Measurements from ENCODE around the gene STAB2.

The STAB2 gene

GRCh38 chr12:103679421-103680170 lies 92.5 kb downstream of the STAB2 start:
- H3K27ac ChIP-seq: no peak overlapping the region
- no peak overlapping the region for H3K4me3 ChIP-seq

GRCh38 chr12:103680591-103681141 lies 93.6 kb downstream of the STAB2 start:
- no peak overlapping the region for H3K27ac ChIP-seq
- H3K4me3 ChIP-seq: no peak overlapping the region

- Histone ChIP-seq H3K4me3 (no peak overlapping the region), H3K27ac (no peak overlapping the region)
Observed at GRCh38 chr12:103686026-103686425, 99.0 kb downstream of the STAB2 start.

DNA sequence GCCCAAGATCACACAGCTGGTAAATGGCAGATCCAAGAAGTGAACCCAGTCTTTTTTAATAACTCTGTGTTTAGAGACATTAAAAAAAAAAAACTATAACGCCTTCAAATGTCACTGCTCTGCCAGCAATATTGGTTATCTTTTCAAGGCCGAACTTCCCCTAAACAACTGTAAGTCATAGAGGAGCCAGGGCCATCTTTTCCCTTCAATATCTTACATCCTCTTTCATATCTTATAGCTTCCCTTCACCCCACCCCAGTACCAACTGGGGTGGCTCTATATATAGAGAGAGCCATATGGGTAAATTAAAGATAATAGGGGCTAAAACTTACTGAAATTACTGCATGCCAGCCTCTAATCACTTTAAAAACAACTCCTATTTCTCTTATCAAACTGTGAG lies 100.2 kb downstream of the STAB2 start:
- no peak overlapping the region for H3K27ac ChIP-seq

GRCh38 chr12:103688376-103689063 lies 101.4 kb downstream of the STAB2 start:
- H3K27ac ChIP-seq: no peak overlapping the region
- no peak overlapping the region for H3K4me3 ChIP-seq

More for the DNA sequence above, 100.2 kb downstream of the STAB2 start:
- no peak overlapping the region for H3K4me3 ChIP-seq

DNA sequence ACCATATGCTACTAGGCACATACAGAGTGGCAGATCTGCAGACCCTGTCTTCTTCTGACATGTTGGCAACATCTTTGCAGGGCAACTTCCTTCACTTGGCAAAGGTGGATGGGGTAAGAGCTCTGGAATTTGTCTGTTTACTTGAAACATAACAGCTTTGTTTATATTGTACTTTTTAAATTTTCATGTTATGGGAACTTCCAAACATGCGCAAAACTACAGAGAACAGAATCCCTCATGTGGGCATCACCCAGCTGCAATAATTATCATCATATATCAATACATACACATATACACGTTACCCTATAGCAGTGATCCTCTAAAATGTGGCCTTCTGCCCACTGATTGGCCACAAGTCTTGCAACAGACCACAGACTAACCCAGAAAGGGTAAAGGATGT lies 103.4 kb downstream of the STAB2 start:
- H3K4me3 ChIP-seq: no peak overlapping the region
- no peak overlapping the region for H3K27ac ChIP-seq

GRCh38 chr12:103691063-103691462 lies 104.0 kb downstream of the STAB2 start:
- H3K27ac ChIP-seq: no peak overlapping the region
- H3K4me3 ChIP-seq: no peak overlapping the region

DNA sequence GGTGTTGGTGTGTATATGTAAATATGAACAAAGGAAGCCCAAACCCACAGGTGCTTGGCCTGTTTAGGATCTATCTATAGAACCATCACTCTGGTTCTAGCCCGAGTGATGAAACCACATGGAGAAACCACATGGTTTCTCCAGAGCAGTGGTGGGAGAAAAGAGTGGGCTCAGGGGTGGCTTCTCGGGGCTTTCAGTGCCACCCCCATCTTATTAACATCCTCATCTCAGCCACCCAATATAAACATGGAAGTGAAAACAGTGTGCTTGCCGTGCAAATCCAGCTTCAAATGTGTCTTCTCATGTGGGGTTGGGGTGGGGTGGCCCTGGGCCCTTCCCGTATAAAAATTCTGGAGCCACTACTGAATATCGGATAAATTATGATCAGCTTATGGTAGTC lies 109.0 kb downstream of the STAB2 start:
- Histone ChIP-seq H3K4me3 (no peak overlapping the region), H3K27ac (no peak overlapping the region)

GRCh38 chr12:103697971-103698751 lies 111.1 kb downstream of the STAB2 start:
- H3K27ac ChIP-seq: peak overlapping the region in 2 of 21 experiments; percentile 47 to 61
- no peak overlapping the region for H3K4me3 ChIP-seq

DNA sequence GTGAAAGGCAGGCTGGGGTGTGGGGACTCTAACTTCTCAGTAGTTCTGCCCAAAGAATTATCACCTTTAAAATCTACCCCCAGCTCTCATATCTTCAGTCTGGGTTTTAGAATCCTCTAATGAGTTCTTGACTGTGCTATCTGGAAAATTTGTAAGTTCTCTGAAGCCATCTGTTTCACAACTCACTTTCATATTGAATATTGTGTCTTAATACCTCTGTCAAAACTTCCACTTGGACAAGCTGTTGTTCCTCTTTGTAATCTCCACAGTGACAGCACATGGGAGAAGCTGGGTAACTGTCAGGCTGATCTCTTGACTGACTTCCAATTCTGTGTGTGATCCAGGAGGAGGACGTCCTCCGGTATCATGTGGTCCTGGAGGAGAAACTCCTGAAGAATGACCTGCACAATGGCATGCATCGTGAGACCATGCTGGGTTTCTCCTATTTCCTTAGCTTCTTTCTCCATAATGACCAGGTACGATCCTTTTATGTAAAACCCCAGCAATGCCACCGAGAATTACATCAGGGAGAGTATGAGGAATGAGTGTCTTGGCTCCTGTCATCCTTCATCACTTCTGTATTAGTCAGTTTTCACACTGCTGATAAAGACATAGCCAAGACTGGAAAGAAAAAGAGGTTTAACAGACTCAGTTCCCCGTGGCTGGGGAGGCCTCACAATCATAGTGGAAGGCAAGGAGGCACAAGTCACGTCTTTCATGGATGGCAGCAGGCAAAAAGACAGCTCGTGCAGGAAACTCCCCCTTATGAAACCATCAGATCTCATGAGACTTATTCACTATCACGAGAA lies 111.9 kb downstream of the STAB2 start:
- H3K4me3 ChIP-seq: no peak overlapping the region
- peak overlapping the region in 2 of 21 experiments; percentile 47 to 61 for H3K27ac ChIP-seq

- Histone ChIP-seq H3K4me3 (no peak overlapping the region), H3K27ac (no peak overlapping the region)
Observed at GRCh38 chr12:103705098-103705497, 118.0 kb downstream of the STAB2 start.

DNA sequence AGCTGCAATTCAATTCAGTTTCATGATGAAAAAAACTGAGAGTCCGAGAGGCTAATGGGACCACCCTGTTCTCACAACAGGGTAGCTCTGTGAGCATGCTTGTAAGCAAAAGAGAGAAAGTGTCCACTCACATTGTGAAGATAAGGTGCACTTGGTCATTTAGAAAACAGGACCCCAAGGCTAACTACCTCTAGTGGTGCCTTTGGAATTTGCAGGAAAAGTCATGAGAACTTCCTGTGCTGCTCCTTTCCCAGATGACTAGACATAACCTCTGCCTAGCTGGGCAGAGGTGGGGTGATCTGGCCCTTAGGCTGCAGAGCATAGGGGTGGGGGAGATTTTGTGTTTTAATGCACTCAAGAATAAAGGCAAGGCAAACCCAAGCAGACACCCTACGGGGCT lies 118.9 kb downstream of the STAB2 start:
- Histone ChIP-seq H3K4me3 (no peak overlapping the region), H3K27ac (no peak overlapping the region)

GRCh38 chr12:103707446-103707845 lies 120.4 kb downstream of the STAB2 start:
- Histone ChIP-seq H3K4me3 (no peak overlapping the region), H3K27ac (no peak overlapping the region)

- H3K4me3 ChIP-seq: no peak overlapping the region
- no peak overlapping the region for H3K27ac ChIP-seq
Observed at GRCh38 chr12:103710544-103710943, 123.5 kb downstream of the STAB2 start.

GRCh38 chr12:103712216-103712615 lies 125.1 kb downstream of the STAB2 start:
- Histone ChIP-seq H3K4me3 (no peak overlapping the region), H3K27ac (no peak overlapping the region)

- Histone ChIP-seq H3K27ac (no peak overlapping the region), H3K4me3 (no peak overlapping the region)
Observed at GRCh38 chr12:103715494-103715893, 128.4 kb downstream of the STAB2 start.

- Histone ChIP-seq H3K4me3 (no peak overlapping the region), H3K27ac (no peak overlapping the region)
Observed at GRCh38 chr12:103716517-103717196, 129.6 kb downstream of the STAB2 start.

GRCh38 chr12:103725398-103725797 lies 138.3 kb downstream of the STAB2 start:
- Histone ChIP-seq H3K27ac (no peak overlapping the region), H3K4me3 (no peak overlapping the region)

DNA sequence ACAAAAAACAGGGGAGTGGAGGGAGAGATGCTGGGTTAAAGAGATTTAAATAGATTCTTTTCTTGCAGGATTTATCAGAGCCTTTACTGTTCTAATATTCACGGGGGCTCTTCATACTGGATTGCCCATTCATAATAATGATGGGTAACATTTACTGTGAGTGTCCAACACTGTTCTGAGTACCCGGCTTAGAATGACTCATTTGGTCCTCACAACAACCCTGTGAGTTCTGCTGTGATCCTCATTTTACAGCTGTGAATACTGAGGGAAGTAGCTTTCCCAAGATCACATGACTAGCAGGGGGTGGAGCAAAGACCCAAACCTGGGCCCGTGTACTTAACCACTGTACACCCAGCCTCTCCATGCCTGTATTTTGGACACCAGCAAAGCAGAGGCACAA lies 140.6 kb downstream of the STAB2 start:
- Histone ChIP-seq H3K4me3 (no peak overlapping the region), H3K27ac (no peak overlapping the region)
